UCSD-AML1 (cell line): ENCODE measurements around the gene ZNF573.

ENCODE experiments used
- DNase-seq: peaks from one replicate; lab custom pipeline; 2025; ENCODE audit not compliant: unreplicated experiment; lab: John Stamatoyannopoulos, UW

Gene ZNF573

DNA sequence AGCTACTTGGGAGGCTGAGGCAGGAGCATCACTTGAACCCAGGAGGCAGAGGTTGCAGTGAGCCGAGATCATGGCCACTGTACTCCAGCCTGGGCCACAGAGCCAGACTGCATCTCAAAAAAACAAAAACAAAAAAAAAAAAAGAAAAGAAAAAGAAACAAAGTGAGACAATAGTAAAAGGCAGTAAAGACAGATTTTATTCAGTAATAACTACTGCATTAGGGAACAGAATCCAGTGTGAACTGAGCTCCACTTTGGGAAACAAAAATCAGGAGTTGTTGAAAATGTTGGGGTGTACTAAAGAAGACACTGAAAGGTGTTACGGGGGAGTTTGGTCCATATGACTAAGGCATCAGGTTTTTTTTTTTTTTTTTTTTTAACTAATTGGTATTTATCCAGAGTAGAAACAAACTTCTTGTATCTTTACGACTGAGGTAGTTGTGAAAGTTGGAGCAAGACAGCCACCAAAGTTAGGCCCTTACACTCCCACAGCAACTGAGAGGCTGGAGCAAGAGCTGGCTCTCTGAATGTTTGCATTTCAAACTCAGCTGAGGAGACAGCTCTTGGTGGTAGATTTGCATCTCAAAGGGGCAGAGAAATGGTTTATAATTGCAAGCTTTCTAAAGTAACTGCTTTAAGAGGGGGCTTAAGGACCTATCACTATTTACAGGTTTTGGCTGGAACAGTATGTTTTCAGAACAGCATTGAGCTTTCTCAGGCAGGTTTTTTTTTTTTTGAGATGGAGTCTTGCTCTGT, 84.1 kb downstream of the ZNF573 start:
- DNase-seq, result no peak

DNA sequence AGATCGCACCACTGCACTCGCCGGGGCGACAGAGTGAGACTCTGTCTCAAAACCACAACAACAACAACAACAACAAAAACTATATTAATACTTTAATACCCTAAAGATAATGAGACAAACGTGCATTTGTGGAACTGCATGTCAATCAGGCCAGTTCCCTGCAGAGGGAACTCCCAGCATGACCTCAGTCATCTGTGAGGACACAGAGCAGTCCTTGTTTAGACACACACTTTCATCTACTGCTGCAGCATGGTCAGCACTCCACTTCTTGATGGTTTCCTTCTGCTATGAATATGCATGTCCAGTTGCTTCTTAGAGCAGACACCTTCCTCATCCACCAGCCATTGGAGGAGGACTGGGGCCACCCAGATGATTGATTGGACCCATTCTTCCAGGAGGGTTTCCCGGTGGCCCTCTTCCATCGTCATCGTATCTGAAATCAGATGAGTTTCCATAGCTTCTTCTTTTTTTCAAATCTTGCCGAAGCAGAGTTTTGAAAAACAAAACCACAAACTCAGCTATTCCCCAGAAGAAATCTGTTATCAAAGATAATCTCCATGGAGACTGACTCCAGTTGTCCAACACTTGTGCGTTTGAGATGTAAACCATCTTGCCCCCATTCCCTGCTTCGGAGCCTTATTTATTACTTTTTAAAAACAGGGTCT, 86.3 kb downstream of the ZNF573 start:
- no peak for DNase-seq

GRCh38 chr19:37691881-37692504, 87.4 kb downstream of the ZNF573 start:
- peak; percentile 80 for DNase-seq
